ENCODE results near the gene GPR17. TPM values are rescaled to one million over a fixed set of nuclear protein-coding genes. Genes with fewer than 3 reads are reported as not detected.

The GPR17 gene
- total RNA-seq, 1 experiment from 2014 or later, result 0.35 TPM

GRCh38 chr2:127615511-127616166 is 30.3 kb upstream of the GPR17 start:
- Mint-ChIP-seq H3K4me3 (no peak overlapping the region), H3K27ac (no peak overlapping the region), H3K4me1 (no peaks in the 10 kb centered on the region), H3K9me3 (peaks cover 6 to 10% of the 10 kb centered on the region in 2 experiments; a peak in 4 of 5 replicates), H3K36me3 (ENCODE audit: insufficient read depth in 1 of 3, low read depth in 3 of 3) (no peaks in the 10 kb centered on the region; a peak in 1 of 7 replicates), H3K27me3 (ENCODE audit: low read depth) (peaks cover 11% of the 10 kb centered on the region)
- peak; percentile 13 for DNase-seq
- Histone ChIP-seq H4K5ac (ENCODE audit: insufficient read length, low read depth, low read length) (no peak overlapping the region), H3K4ac (ENCODE audit: low read depth, low read length) (no peak overlapping the region), H2AFZ (ENCODE audit: low read length) (no peak overlapping the region), H2BK12ac (ENCODE audit: insufficient read length, low read depth, low read length) (no peak overlapping the region), H3K79me1 (ENCODE audit: insufficient read depth, low read depth, low read length, poor library complexity, severe bottlenecking) (no peaks in the 10 kb centered on the region), H3K4me1 (ENCODE audit: insufficient read depth, low read length) (no peaks in the 10 kb centered on the region), H3K4me2 (ENCODE audit: insufficient read depth, insufficient read length, low read length) (no peak overlapping the region), H4K91ac (ENCODE audit: insufficient read length, low read depth, low read length) (no peak overlapping the region), H2AK5ac (ENCODE audit: insufficient read length, low read length) (no peak overlapping the region), H2BK15ac (ENCODE audit: low read depth, low read length) (no peak overlapping the region), H3K14ac (ENCODE audit: insufficient read depth, low read length) (no peak overlapping the region), H3K56ac (ENCODE audit: insufficient read length, low read depth, low read length) (no peak overlapping the region), H3K9ac (ENCODE audit: extremely low read depth, insufficient read length, low read length) (no peak overlapping the region), H2BK120ac (ENCODE audit: low read depth, low read length, poor library complexity, severe bottlenecking) (no peak overlapping the region), H3K23me2 (ENCODE audit: insufficient read length, low read depth, low read length, poor library complexity, severe bottlenecking) (no peaks in the 10 kb centered on the region), H3T11ph (ENCODE audit: low read length) (no peak overlapping the region), H4K8ac (replicated peaks; ENCODE audit: insufficient read length, low read depth, low read length) (no peak overlapping the region), H4K20me1 (ENCODE audit: control insufficient read depth, insufficient read depth, insufficient read length) (no peaks in the 10 kb centered on the region), H3K27me3 (ENCODE audit: insufficient read depth, low read length) (no peaks in the 10 kb centered on the region), H3K18ac (ENCODE audit: insufficient read length, low read depth, low read length) (no peak overlapping the region), H3K79me2 (ENCODE audit: insufficient read depth, low read length) (no peaks in the 10 kb centered on the region), H3K27ac (ENCODE audit: insufficient read length, low read depth, low read length) (no peak overlapping the region), H2BK20ac (ENCODE audit: low read depth, low read length, poor library complexity, severe bottlenecking) (no peak overlapping the region), H3K23ac (ENCODE audit: insufficient read length, low read depth, low read length) (no peak overlapping the region), H3K9me3 (ENCODE audit: control insufficient read depth, low read depth, low read length) (peaks cover 5% of the 10 kb centered on the region), H2BK5ac (ENCODE audit: insufficient read length, low read length) (no peak overlapping the region)
- no peak for TF ChIP-seq CTCF (conservative IDR thresholded peaks at IDR 0.05)
- WGBS (ENCODE audit: extremely low coverage, insufficient read length, low lambda C conversion rate), result no CpG with 5 or more reads among the region's 18 CpGs

Data from H9 (cell line).